IPS-18c (cell line): ENCODE data around the gene DDAH1.
A peak's percentile ranks its signal among the peaks of the same experiment; 100 is the strongest.
"Not testable (repeated sequence)": the region's sequence is repeated elsewhere in the genome, so short reads cannot be mapped to it uniquely, and the experiment has no call there.

Experiments used
- H3K4me3 ChIP-seq: 2 replicates; pipeline ENCODE4 v1.7.0; 2013; ENCODE audit warnings: low read depth, mild to moderate bottlenecking, low read length, moderate library complexity; ENCODE audit not compliant: insufficient read depth
- H3K9me3 ChIP-seq: one replicate; pipeline ENCODE4 v1.6.1; 2013; ENCODE audit warnings: mild to moderate bottlenecking, low read length, moderate library complexity; ENCODE audit not compliant: control insufficient read depth, insufficient read depth

DDAH1 gene

DNA sequence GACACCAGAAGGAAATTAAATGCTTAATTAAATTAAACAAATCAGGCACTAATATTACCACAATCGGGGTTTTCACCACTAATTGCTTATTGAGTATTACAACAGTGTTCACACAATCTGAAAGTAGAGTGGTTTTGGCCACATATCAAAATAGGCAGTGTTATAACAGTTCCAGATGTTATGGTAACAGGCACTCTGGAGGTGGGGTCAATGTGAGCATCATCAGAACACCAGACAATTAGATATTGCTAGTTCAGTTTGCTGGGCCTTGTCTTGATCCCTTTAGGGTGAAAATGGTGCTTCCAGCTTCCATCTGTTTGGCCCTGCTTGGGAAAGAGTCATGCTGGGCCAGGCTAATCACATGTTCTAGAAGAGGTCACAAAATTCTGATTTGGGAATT lies 14.5 kb upstream of the DDAH1 start:
- no peak overlapping the region for H3K4me3 ChIP-seq
- H3K9me3 ChIP-seq: peaks cover 2% of the 10 kb centered on the region

DNA sequence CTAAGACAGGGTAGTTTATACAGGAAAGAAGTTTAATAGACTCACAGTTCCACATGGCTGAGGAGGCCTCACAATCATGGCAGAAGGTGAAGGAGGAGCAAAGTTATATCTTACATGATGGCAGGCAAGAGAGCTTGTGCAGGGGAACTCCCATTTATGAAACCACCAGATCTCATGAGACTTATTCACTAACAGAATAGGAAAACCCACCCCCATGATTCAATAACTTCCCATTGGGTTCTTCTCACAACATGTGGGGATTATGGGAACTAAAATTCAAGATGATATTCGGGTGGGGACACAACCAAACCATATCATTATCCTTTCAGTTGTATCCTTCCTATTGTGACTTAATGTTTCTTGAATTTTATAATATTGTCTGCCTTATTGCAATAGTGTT lies 13.4 kb upstream of the DDAH1 start:
- Histone ChIP-seq H3K9me3 (peaks cover 2% of the 10 kb centered on the region), H3K4me3 (no peak overlapping the region)

DNA sequence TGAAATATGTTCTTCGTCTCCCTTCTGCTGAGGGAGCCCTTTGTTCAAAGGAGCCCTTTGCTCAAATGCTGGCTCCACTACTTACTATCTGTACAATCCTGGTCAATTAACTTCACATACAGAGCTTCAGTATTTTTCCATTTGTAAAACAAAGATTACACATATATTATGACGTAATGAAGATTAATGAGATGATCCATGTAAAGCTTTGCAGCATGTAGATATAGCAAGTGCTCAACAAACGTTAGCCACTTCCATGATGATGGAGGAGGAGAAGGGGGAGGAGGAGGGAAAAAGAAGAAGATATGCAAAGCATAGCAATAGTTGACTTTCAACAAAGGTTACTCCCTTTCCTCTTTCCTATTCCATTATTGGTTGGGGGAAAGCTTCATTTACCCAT lies 10.1 kb upstream of the DDAH1 start:
- Histone ChIP-seq H3K9me3 (peaks cover 2% of the 10 kb centered on the region), H3K4me3 (no peak overlapping the region)

DNA sequence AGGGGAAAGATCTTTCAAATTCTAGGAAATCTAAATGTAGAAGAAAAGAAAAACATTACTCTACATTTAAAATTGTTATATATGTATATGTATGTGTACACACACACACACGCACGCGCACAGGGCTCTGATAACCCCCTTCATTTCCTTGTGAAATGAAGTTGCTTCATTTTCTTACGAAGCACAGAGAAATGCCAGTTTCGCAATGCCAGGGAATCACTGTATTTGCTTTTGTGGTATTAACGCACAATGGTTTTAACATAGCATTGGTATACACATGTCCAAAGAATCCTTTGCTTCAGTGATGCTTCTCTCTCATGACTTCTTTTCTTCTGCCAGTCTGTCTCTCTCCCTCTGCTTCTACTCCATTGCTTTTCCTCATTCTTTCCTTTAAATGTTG lies 8.4 kb upstream of the DDAH1 start:
- H3K9me3 ChIP-seq: peaks cover 2% of the 10 kb centered on the region
- no peak overlapping the region for H3K4me3 ChIP-seq

DNA sequence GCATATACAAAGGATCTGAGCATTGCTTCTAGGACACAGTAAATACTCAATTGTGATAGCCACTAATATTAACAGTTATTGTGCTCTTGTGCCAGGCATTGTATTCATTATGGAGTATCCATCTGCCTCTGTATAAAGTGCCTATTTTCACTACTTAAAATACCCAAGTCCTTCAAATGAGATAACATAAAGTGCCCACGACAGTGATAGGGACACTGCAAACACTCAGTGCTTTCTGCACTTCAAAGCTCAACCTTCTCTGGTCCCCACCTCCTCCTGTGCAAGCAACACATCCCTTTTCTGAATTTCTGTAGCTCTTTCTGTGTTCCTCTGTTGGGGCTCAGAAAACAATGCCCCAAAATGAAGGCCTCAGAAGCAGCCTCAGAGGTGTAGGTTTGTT lies 6.6 kb upstream of the DDAH1 start:
- Histone ChIP-seq H3K4me3 (no peak overlapping the region), H3K9me3 (no peaks in the 10 kb centered on the region)

DNA sequence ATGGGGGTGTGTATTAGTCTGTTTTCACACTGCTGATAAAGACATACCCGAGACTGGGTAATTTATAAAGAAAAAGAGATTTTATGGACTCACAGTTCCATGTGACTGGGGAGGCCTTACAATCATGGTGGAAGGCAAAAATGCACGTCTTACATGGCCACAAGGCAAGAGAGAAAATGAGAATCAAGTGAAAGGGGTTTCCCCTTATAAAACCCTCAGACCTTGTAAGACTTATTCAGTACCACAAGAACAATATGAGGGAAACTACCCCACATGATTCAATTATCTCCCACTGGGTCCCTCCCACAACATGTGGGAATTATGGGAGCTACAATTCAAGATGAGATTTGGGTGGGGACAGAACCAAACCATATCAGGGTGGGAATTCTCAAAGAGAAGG lies 5.2 kb upstream of the DDAH1 start:
- H3K4me3 ChIP-seq, H3K9me3 ChIP-seq: not testable (repeated sequence)

DNA sequence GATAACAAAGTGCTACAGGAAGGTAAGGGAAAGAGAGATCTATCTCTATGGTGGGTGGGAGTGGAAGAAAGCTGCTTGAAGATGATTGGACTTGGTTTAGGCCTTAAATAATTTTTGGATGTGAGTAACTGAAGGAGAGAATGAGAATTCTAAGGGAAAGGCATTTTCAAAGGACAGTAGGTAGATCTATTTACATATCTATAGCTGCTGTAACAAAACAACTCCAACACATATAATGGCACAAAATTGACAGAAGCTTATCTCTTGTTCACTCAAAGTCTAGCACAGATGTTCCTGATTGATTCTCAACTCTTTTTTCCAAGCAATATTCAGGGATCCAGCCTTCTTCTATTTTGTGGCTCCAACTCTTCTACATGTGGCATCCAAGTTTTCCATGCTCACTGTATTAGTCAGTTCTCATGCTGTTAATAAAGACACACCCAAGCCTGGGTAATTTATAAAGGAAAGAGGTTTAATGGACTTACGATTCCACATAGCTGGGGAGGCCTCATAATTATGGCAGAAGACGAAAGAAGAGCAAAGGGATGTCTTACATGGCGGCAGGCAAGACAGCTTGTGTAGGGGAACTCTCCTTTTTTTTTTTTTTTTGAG lies 3.1 kb upstream of the DDAH1 start:
- H3K9me3 ChIP-seq: no peaks in the 10 kb centered on the region
- H3K4me3 ChIP-seq: no peak overlapping the region

DNA sequence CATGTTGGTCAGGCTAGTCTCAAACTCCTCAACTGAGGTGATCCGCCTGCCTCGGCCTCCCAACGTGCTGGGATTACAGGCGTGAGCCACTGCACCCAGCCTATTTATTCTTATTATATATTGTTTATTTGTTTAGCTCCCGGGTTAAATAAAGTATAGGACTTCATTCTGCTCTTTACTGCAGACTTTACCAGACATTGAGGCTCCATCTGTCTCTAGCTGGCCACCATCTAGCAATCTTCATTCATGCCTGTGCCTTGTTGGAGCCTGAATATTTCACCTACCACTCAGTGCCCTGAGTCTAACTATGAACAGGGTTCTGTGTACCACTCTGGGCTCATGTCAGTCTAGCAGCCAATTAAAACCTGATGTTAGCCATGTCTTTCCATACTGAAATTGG lies 2.1 kb upstream of the DDAH1 start:
- Histone ChIP-seq H3K9me3 (no peaks in the 10 kb centered on the region), H3K4me3 (no peak overlapping the region)

DNA sequence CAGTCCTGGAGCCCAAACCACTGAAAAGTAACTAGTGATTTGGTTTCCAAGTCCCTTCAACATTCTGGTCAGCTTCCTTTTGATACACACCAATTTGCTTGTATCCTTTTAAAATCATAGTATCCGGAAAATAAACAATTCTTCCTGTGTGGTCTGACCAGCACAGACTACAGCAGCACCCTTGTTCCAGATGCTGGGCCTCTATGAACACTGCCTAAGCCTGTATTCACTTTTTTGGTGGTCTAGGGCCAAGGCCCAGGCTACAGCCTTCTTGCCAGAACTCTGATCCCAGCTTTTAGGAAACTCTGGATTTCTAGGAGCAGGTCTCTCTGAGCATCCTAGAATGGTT lies 801 bp upstream of the DDAH1 start:
- H3K4me3 ChIP-seq: peak overlapping the region; percentile 69; the same call in 1 of the 2 replicates

DNA sequence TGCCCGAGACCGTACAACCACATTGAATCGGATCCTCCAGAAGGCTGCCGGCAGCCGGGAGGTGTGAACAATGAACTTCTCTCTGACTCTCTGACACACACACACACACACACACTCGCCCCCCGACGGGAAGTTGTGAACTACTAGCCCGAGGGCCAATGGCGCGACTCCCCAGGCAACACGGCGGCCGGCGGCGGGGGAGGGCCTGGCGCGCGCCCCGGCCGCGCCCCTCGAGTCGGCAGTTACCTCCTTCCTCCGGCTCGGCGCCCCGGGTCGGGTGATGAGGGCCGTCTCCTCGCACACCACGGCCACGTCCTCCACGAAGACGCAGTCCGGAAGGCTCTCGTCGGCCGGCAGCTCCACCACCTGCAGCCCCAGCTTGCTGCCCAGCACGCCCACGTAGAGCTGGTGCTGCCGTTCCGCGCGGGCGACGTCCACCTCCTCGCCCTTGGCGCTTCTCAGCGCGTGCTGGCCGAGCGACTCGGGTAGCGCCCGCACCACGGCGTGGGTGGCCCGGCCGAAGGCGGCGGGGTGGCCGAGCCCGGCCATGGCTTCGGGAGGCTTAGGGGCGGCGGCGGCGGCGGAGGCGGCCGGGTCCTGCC lies 361 bp downstream of the DDAH1 start:
- H3K4me3 ChIP-seq: peak overlapping the region; percentile 69
- no peaks in the 10 kb centered on the region for H3K9me3 ChIP-seq

More for the DNA sequence above, 801 bp upstream of the DDAH1 start:
- H3K9me3 ChIP-seq: no peaks in the 10 kb centered on the region

DNA sequence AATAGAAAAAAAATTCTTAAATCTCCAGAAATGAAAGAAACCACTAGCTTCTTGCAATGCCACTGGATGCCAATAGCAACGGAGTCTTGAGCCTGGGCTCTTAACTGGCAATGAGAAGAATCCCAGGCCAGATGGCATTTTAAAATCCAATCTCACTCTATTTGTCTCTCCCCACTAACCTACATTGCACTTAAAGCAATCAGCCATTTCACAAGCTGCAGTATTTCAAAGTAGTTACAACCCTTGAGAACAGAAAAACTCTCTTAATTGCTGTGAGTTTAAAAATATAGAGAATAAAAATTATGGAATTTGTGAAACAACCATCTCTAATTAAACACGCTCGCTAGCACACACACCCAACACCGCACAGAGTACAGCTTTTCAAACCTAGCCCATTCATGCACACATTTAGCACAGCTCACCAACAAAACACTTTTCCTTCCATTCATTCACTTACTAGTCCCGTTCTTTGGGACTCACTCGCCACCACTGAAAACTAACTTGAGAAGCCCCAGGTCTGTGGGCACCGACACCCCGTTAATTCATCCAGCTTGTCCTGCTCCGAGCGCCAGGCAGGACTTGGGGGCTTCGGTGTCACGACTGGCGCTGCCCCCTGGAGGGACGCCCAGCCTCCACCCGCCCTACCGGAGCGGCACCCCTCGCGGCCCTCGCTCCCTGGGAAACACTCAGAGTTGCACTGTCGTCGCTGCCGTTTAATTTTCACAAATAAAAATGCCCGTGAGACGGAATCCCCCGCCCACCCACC lies 1.0 kb downstream of the DDAH1 start:
- Histone ChIP-seq H3K9me3 (no peaks in the 10 kb centered on the region), H3K4me3 (peak overlapping the region; percentile 69)

DNA sequence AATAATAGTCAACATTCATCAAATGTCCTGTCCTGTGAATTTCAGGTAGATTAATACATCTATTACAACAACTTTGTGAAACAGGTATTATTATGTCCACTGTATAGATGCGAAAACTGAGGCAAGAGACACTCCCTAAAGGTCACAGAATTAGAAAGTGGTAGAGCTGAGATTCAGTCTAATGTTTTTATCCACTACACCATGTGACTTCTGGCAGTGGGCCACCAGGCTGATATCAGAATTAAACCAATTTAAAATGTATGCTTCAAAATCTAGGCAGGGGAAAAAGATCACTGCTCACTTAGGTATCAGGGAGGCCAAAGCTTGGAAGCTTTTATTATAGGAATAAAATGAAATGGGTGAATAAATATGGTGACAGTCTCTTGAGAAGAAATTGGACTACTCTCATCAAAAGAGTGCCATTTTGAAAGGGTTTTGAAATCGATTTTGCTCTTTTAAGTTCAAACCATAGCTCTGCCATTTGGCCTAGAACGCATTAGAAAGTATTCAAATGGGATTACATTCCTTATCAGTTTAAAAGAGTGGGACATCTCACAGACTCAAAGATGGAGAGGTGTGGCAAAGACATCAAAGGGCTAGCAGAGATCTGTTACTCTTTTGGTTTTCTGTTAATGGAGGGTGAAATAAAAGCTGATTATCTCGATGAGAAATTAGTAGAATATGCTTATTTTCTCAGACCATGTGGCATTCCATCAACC lies 1.9 kb downstream of the DDAH1 start:
- no peak overlapping the region for H3K4me3 ChIP-seq
- H3K9me3 ChIP-seq: no peaks in the 10 kb centered on the region

DNA sequence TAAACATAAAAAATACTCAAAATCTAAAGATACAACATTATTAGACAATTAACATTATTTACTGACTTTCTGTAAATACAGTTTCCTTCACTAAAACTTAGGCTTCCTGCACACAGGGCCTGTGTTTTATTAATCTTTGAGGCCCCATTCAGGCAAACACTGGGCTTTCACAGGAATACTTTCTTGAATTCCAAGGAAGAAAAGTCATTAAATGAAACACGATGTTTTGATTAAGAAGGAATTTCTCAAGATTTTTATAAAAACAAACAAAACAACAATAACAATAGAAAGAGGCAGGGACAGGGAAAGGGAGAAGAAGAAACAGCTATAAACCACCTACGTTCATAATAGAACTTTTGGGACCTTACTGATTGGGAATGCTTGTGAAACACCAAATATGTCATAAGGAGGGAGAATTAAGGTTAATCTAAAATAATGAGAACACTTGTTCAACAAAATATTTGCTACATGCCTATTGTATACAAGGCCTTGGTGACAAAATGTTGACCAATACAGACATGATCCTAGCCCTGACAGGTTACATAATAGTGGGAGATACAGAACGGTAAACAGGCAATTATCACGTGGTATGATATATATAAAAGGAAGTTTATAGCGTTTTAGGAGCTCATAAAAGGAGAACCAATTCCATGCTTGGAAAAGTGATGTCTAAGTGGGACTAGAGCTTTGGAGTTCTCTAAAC lies 3.6 kb downstream of the DDAH1 start:
- Histone ChIP-seq H3K4me3 (no peak overlapping the region), H3K9me3 (no peaks in the 10 kb centered on the region)

DNA sequence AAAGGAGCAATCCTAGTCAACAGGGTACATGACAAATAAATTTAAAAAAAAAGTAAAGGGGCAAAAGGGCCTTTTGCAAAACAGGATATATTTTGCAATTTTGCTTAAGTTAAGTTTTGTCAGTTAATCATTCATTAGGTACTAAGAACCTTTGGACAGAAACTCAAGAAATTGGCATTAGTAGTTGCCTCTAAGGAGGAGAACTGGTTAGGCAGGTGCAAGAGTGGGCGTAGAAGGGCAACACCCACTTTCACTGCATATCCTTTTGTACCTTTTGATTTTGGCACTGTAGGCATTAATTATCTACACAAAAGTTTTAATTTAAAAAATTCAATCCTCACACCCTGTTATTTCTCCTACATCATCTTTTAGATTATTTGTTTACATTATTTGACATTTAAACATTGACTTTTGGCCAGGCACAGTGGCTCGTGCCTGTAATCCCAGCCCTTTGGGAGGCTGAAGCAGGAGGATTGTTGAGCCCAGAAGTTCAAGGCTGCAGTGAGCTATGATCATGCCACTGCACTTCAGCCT lies 4.3 kb downstream of the DDAH1 start:
- Histone ChIP-seq H3K9me3 (no peaks in the 10 kb centered on the region), H3K4me3 (no peak overlapping the region)

DNA sequence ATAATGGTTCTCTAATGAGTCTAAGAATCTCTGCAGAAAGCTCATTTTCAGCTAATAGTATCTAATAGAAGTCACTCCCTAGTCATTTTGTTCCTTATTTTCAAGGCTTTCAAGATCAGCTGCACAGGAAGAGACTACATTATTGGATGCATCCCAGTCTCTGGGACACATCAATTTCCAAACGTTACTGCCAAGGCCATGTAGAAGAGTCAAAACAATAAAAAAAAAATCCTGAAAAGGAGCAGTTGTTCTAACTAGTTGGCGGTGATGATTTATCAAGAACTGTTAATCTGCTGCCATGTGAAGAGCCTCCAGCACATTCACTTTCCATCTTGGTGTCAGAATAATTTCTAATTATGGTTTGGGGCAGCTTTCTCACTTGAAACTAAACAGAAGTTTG lies 5.7 kb downstream of the DDAH1 start:
- no peaks in the 10 kb centered on the region for H3K9me3 ChIP-seq
- no peak overlapping the region for H3K4me3 ChIP-seq

DNA sequence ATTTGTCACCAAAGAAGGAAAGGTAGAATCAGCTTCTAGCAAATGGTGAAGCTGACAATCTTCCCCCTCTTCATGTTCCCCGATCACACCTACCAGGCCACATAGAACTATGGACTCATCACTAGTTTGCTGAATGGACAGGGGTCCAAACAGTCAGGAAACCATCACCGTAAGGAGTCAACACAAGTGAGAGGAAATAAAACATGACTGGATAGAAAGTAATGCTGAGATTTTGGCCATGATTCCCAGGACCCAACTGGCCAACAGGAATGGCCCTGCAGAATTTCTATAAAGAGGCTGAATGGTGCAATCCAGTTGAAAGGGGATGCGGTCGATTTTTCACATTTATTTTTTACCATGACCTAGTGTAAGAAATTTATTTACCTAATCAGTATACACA lies 10.7 kb downstream of the DDAH1 start:
- H3K4me3 ChIP-seq: no peak overlapping the region
- H3K9me3 ChIP-seq: no peaks in the 10 kb centered on the region

DNA sequence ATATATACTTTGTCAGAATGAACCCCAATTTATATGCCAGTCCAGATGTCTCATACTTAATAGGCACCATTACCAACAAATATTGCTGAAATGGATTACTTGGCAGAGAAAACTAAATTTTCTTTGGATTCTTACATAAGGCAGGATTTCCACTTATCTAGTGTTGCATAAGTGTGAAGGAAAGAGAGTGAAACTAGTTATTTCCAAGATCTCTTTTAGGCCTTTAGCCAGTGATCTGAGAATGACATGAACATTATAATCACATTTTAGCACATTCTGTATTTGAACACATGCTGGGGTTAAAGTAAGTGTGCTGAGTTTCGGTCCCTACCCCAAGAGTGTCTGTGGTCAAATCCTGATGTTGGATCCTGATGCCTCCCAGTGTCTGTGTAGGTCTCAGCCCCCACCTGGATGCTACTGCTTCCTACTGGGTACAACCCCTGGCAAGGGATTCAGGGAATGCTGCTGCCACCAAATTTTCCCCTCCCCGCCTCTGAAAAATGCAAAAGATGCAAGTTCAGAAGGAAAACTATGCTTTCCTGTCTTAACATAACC lies 11.2 kb downstream of the DDAH1 start:
- H3K4me3 ChIP-seq: no peak overlapping the region
- no peaks in the 10 kb centered on the region for H3K9me3 ChIP-seq
